H9 (cell line): ENCODE results near the gene EMC9. TPM values are rescaled to one million over a fixed set of nuclear protein-coding genes. Genes with fewer than 3 reads are reported as not detected.

Experiments
- DNase-seq: peaks from one replicate; pipeline ENCODE4 v3.0.0-alpha.2; 2017
- H2AFZ ChIP-seq: one replicate; pipeline ENCODE4 v1.6.1; 2013; ENCODE audit warnings: mild to moderate bottlenecking, low read length, control low read depth, moderate library complexity
- H2AK5ac ChIP-seq: 2 replicates; pipeline ENCODE4 v1.6.1; 2013; ENCODE audit warnings: low read length, control low read depth, mixed read lengths; ENCODE audit not compliant: insufficient read length
- H2BK120ac ChIP-seq: one replicate; pipeline ENCODE4 v1.6.1; 2013; ENCODE audit warnings: low read depth, mild to moderate bottlenecking, low read length, control low read depth, inconsistent platforms; ENCODE audit not compliant: poor library complexity, severe bottlenecking
- H2BK12ac ChIP-seq: 2 replicates; pipeline ENCODE4 v1.6.1; 2013; ENCODE audit warnings: low read length, control low read depth, mixed read lengths, low read depth; ENCODE audit not compliant: insufficient read length
- H2BK15ac ChIP-seq: 2 replicates; pipeline ENCODE4 v1.6.1; 2013; ENCODE audit warnings: low read depth, low read length, control low read depth
- H2BK20ac ChIP-seq: one replicate; pipeline ENCODE4 v1.6.1; 2013; ENCODE audit warnings: low read depth, mild to moderate bottlenecking, low read length, control low read depth, inconsistent platforms; ENCODE audit not compliant: poor library complexity, severe bottlenecking
- H2BK5ac ChIP-seq: 2 replicates; pipeline ENCODE4 v1.6.1; 2013; ENCODE audit warnings: low read length, control low read depth, mixed read lengths; ENCODE audit not compliant: insufficient read length
- H3K14ac ChIP-seq: 2 replicates; pipeline ENCODE4 v1.6.1; 2013; ENCODE audit warnings: low read length, control low read depth; ENCODE audit not compliant: insufficient read depth
- H3K18ac ChIP-seq: 2 replicates; pipeline ENCODE4 v1.6.1; 2013; ENCODE audit warnings: low read depth, mild to moderate bottlenecking, mixed read lengths, low read length, control low read depth; ENCODE audit not compliant: insufficient read length
- H3K23ac ChIP-seq: 2 replicates; pipeline ENCODE4 v1.6.1; 2013; ENCODE audit warnings: low read length, control low read depth, mixed read lengths, low read depth; ENCODE audit not compliant: insufficient read length
- H3K23me2 ChIP-seq: 2 replicates; pipeline ENCODE4 v1.6.1; 2013; ENCODE audit warnings: low read depth, mild to moderate bottlenecking, mixed read lengths, low read length, control low read depth; ENCODE audit not compliant: insufficient read length, poor library complexity, severe bottlenecking
- H3K27ac ChIP-seq: 2 replicates; pipeline ENCODE4 v1.5.1; 2013; ENCODE audit warnings: low read length, control low read depth, mixed read lengths, low read depth; ENCODE audit not compliant: insufficient read length
- H3K27me3 ChIP-seq: 2 replicates; pipeline ENCODE4 v1.6.1; 2013; ENCODE audit warnings: low read length, control low read depth, inconsistent platforms; ENCODE audit not compliant: insufficient read depth
- H3K4ac ChIP-seq: 2 replicates; pipeline ENCODE4 v1.6.1; 2013; ENCODE audit warnings: low read depth, mild to moderate bottlenecking, control low read depth, inconsistent platforms, low read length, moderate library complexity
- H3K4me1 ChIP-seq: 2 replicates; pipeline ENCODE4 v1.6.1; 2013; ENCODE audit warnings: low read length, control low read depth, inconsistent platforms; ENCODE audit not compliant: insufficient read depth
- H3K4me2 ChIP-seq: 2 replicates; pipeline ENCODE4 v1.6.1; 2013; ENCODE audit warnings: low read length, control low read depth, mixed read lengths; ENCODE audit not compliant: insufficient read length, insufficient read depth
- H3K56ac ChIP-seq: 2 replicates; pipeline ENCODE4 v1.6.1; 2013; ENCODE audit warnings: low read depth, mild to moderate bottlenecking, mixed read lengths, low read length, control low read depth; ENCODE audit not compliant: insufficient read length
- H3K79me1 ChIP-seq: 2 replicates; pipeline ENCODE4 v1.6.1; 2013; ENCODE audit warnings: low read depth, mild to moderate bottlenecking, moderate library complexity, low read length, control low read depth, inconsistent platforms; ENCODE audit not compliant: insufficient read depth, poor library complexity, severe bottlenecking
- H3K79me2 ChIP-seq: 2 replicates; pipeline ENCODE4 v1.6.1; 2013; ENCODE audit warnings: low read length, control low read depth, inconsistent platforms; ENCODE audit not compliant: insufficient read depth
- H3K9ac ChIP-seq: 2 replicates; pipeline ENCODE4 v1.6.1; 2013; ENCODE audit warnings: low read length, control low read depth, mixed read lengths; ENCODE audit not compliant: insufficient read length; ENCODE audit errors: extremely low read depth
- H3K9me3 ChIP-seq: one replicate; pipeline ENCODE4 v1.6.1; 2013; ENCODE audit warnings: low read depth, low read length, inconsistent platforms; ENCODE audit not compliant: control insufficient read depth
- H3T11ph ChIP-seq: one replicate; pipeline ENCODE4 v1.6.1; 2013; ENCODE audit warnings: mild to moderate bottlenecking, low read length, control low read depth, inconsistent platforms
- H4K20me1 ChIP-seq: one replicate; pipeline ENCODE4 v1.6.1; 2013; ENCODE audit not compliant: control insufficient read depth, insufficient read length, insufficient read depth
- H4K5ac ChIP-seq: 2 replicates; pipeline ENCODE4 v1.6.1; 2013; ENCODE audit warnings: low read depth, mild to moderate bottlenecking, mixed read lengths, low read length, control low read depth; ENCODE audit not compliant: insufficient read length
- H4K8ac ChIP-seq: replicated peaks from 2 replicates; pipeline ENCODE4 v1.6.1; 2013; ENCODE audit warnings: low read length, control low read depth, mixed read lengths, low read depth; ENCODE audit not compliant: insufficient read length
- H4K91ac ChIP-seq: 2 replicates; pipeline ENCODE4 v1.6.1; 2013; ENCODE audit warnings: low read depth, mild to moderate bottlenecking, moderate library complexity, mixed read lengths, low read length, control low read depth; ENCODE audit not compliant: insufficient read length
- H3K27ac Mint-ChIP-seq, 3 experiments: 2 replicates in 2 of 3; 3 replicates in 1 of 3; pipeline ENCODE4 v1.8.0; 2020 to 2021; ENCODE audit warnings: mixed read lengths in 3 of 3, mild to moderate bottlenecking in 1 of 3, moderate library complexity in 1 of 3
- H3K27me3 Mint-ChIP-seq: 2 replicates; pipeline ENCODE4 v1.8.0; 2021; ENCODE audit warnings: low read depth, mild to moderate bottlenecking, moderate library complexity, mixed read lengths
- H3K36me3 Mint-ChIP-seq, 3 experiments: 2 replicates in 2 of 3; 3 replicates in 1 of 3; pipeline ENCODE4 v1.8.0; 2020 to 2021; ENCODE audit warnings: low read depth in 3 of 3, mixed read lengths in 3 of 3; ENCODE audit not compliant: insufficient read depth in 1 of 3
- H3K4me1 Mint-ChIP-seq, 2 experiments: 2 replicates each; pipeline ENCODE4 v1.8.0; 2020; ENCODE audit warnings: mixed read lengths in 2 of 2
- H3K4me3 Mint-ChIP-seq, 2 experiments: 2 replicates in 1 of 2; 3 replicates in 1 of 2; pipeline ENCODE4 v1.8.0; 2020 to 2021; ENCODE audit warnings: mild to moderate bottlenecking in 2 of 2, mixed read lengths in 2 of 2, moderate library complexity in 1 of 2
- H3K9me3 Mint-ChIP-seq, 2 experiments: 2 replicates in 1 of 2; 3 replicates in 1 of 2; pipeline ENCODE4 v1.8.0; 2020; ENCODE audit warnings: mild to moderate bottlenecking in 2 of 2, mixed read lengths in 2 of 2, moderate library complexity in 1 of 2
- CTCF ChIP-seq: fragments of 200-600 bp; sonication (generic); conservative IDR thresholded peaks from 3 replicates; pipeline ENCODE4 v1.8.0; 2021; ENCODE audit warnings: antibody characterized with exemption, mild to moderate bottlenecking
- WGBS: extraction: QIAGEN DNeasy Blood & Tissue Kit; methylation state at CpG from one replicate; pipeline ENCODE4 v1.1.7; 2013; ENCODE audit warnings: missing lambda C conversion rate, low lambda C conversion rate, mixed read lengths; ENCODE audit not compliant: insufficient read length; ENCODE audit errors: extremely low coverage; 5-methylcytosine and 5-hydroxymethylcytosine counted together
- total RNA-seq: library from RNA; stranded (reverse); gene quantifications from 2 replicates; pipeline ENCODE4 v1.2.1, GENCODE V29; 2021

EMC9 gene
- total RNA-seq, 1 experiment from 2014 or later, result 52.9 TPM

DNA sequence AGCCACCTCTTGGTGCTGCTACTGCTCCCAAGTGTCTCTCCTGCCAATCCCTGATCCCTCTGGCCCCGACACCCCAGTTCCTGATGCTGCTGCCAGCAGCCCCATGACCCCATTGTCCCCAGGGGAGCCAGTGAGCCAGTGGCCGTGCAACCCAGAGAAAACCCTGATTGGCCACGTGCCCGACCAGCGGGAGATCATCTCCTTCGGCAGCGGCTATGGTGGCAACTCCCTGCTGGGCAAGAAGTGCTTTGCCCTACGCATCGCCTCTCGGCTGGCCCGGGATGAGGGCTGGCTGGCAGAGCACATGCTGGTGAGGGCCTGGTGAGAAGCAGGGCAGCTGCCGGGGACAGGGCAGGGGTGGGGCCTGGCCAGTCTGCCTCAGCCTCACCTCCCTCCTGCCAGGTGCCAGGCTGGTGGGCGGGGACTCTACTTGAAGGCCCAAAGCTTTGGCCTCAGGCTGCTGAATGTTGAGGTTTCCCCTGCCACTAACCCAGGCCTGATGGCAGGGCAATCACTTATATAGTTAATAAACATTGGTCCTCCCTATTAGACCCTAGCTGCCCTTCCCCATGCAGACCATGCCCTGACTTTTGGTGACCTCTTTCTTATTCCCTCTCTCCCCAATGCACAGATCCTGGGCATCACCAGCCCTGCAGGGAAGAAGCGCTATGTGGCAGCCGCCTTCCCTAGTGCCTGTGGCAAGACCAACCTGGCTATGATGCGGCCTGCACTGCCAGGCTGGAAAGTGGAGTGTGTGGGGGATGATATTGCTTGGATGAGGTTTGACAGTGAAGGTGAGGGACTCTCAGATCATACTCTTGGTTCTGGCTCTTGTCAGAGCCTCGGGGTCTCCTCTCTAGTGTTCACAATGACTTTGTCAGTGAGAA lies 42.2 kb downstream of the EMC9 start:
- no CpG with 5 or more reads among the region's 17 CpGs for WGBS
- no peak overlapping the region for H3K9ac ChIP-seq
- H2BK5ac ChIP-seq, result no peak overlapping the region
- peaks cover 10 to 16% of the 10 kb centered on the region in 2 experiments for H3K4me1 Mint-ChIP-seq
- H2BK20ac ChIP-seq, result no peak overlapping the region
- peaks cover 10 to 13% of the 10 kb centered on the region in 2 experiments for H3K9me3 Mint-ChIP-seq
- DNase-seq, result no peak
- H3K4me3 Mint-ChIP-seq, result no peak overlapping the region; a peak in 1 of 5 replicates
- no peak overlapping the region for H4K5ac ChIP-seq
- peaks cover 63 to 80% (median 68%) of the 10 kb centered on the region in 3 experiments for H3K36me3 Mint-ChIP-seq
- no peaks in the 10 kb centered on the region for H3K4me1 ChIP-seq
- no peaks in the 10 kb centered on the region for H3K79me1 ChIP-seq
- H2AK5ac ChIP-seq, result no peak overlapping the region
- H4K91ac ChIP-seq, result no peak overlapping the region
- no peak overlapping the region for H3K23ac ChIP-seq
- no peaks in the 10 kb centered on the region; the same call in 1 of the 2 replicates for H3K79me2 ChIP-seq
- H3K27me3 ChIP-seq, result no peaks in the 10 kb centered on the region
- no peak overlapping the region for H2BK12ac ChIP-seq
- H3K4me2 ChIP-seq, result no peak overlapping the region
- no peak overlapping the region for H2BK120ac ChIP-seq
- H3K4ac ChIP-seq, result no peak overlapping the region
- no peaks in the 10 kb centered on the region for H4K20me1 ChIP-seq
- peaks cover 6% of the 10 kb centered on the region for H3K23me2 ChIP-seq
- H3T11ph ChIP-seq, result no peak overlapping the region
- H3K14ac ChIP-seq, result no peak overlapping the region
- H3K9me3 ChIP-seq, result no peaks in the 10 kb centered on the region
- H2AFZ ChIP-seq, result no peak overlapping the region
- TF ChIP-seq CTCF, result no peak
- no peak overlapping the region for H3K18ac ChIP-seq
- H3K27ac ChIP-seq, result no peak overlapping the region
- no peak overlapping the region for H2BK15ac ChIP-seq
- no peak overlapping the region for H3K56ac ChIP-seq
- no peak overlapping the region; a peak in 1 of 7 replicates for H3K27ac Mint-ChIP-seq
- H3K27me3 Mint-ChIP-seq, result no peaks in the 10 kb centered on the region; the same call in 1 of the 2 replicates
- H4K8ac ChIP-seq, result no peak overlapping the region
